GM12801 (cell line): ENCODE measurements around the gene RBM33.

ENCODE experiments used
- CTCF ChIP-seq: IDR thresholded peaks from one replicate; pipeline ENCODE4 v1.5.1; 2011; ENCODE audit warnings: control low read depth; ENCODE audit not compliant: insufficient read length; ENCODE audit errors: extremely low read depth

RBM33 gene

GRCh38 chr7:155700847-155701246 lies 56.4 kb downstream of the RBM33 start:
- TF ChIP-seq CTCF = no peak

- no peak for TF ChIP-seq CTCF
Observed at GRCh38 chr7:155701972-155702544, 57.6 kb downstream of the RBM33 start.

GRCh38 chr7:155702616-155703015 lies 58.2 kb downstream of the RBM33 start:
- TF ChIP-seq CTCF = no peak

- no peak for TF ChIP-seq CTCF
Observed at GRCh38 chr7:155705623-155706360, 61.3 kb downstream of the RBM33 start.

- no peak for TF ChIP-seq CTCF
Observed at GRCh38 chr7:155706376-155706775, 61.9 kb downstream of the RBM33 start.

GRCh38 chr7:155709453-155709852 lies 65.0 kb downstream of the RBM33 start:
- TF ChIP-seq CTCF = no peak

- no peak for TF ChIP-seq CTCF
Observed at GRCh38 chr7:155710031-155710430, 65.6 kb downstream of the RBM33 start.
